ENCODE data around the gene TBC1D10B. TPM values are rescaled to one million over a fixed set of nuclear protein-coding genes. Genes with fewer than 3 reads are reported as not detected.

TBC1D10B gene
- total and polyA plus RNA-seq, 2 donors (not counting 1 experiment from before 2014, with no cell fraction given): 23.5 to 58.0 TPM

- Histone ChIP-seq H3K27ac (ENCODE audit: low read length in 2 of 2) (peak overlapping the region; percentile 15 to 65), H3K27me3 (replicated peaks in 1 of 4; ENCODE audit: control extremely low read depth in 1 of 4, control insufficient read depth in 3 of 4, insufficient read depth in 4 of 4, low read length in 3 of 4) (no peaks in the 10 kb centered on the region), H3K36me3 (replicated peaks in 1 of 2; ENCODE audit: control extremely low read depth in 1 of 2, control insufficient read depth in 1 of 2, extremely low read depth in 1 of 2, insufficient read depth in 2 of 2, low read length in 1 of 2) (peaks cover 0 to 16% of the 10 kb centered on the region in 2 experiments), H3K9me3 (ENCODE audit: control extremely low read depth in 1 of 3, control insufficient read depth in 2 of 3, insufficient read depth in 1 of 3, low read length in 2 of 3) (no peaks in the 10 kb centered on the region), H3K4me3 (ENCODE audit: control extremely low read depth in 1 of 5, extremely low read depth in 1 of 5, insufficient read depth in 1 of 5, low read depth in 2 of 5, low read length in 4 of 5) (peak overlapping the region; percentile 46 to 77 (median 70)), H3K4me2 (replicated peaks; ENCODE audit: low read depth, low read length, poor library complexity, severe bottlenecking) (peak overlapping the region; percentile 93), H3K79me2 (ENCODE audit: control insufficient read depth, insufficient read depth, low read length) (peaks cover 52% of the 10 kb centered on the region), H3K9ac (ENCODE audit: low read length) (peak overlapping the region; percentile 74), H2AFZ (ENCODE audit: insufficient read depth, low read depth, low read length, poor library complexity, severe bottlenecking) (peak overlapping the region; percentile 55), H3K4me1 (ENCODE audit: control insufficient read depth in 2 of 2, insufficient read depth in 2 of 2, low read length in 2 of 2) (peaks cover 25 to 35% of the 10 kb centered on the region in 2 donors), H4K20me1 (ENCODE audit: control insufficient read depth, insufficient read depth, low read length, poor library complexity, severe bottlenecking) (peaks cover 50% of the 10 kb centered on the region)
- intact Hi-C loops (cut with micrococcal nuclease): no loop called here
- H3K27ac Mint-ChIP-seq: peak overlapping the region; percentile 67
- ChIA-PET POLR2A (interaction anchor here (0.6 to 1.3 kb wide), 3 partner anchors 13 to 47 kb away, joined by 3 to 9 read pairs (median 4); partner anchors contain the start of gene ZNF48), CTCF (interaction anchor here (0.5 to 4.0 kb wide), 6 partner anchors 13 to 50 kb away, joined by 3 to 37 read pairs (median 4); partner anchors contain the start of genes ZNF48 and ZNF771)
- peaks cover 48% of the 10 kb centered on the region for H3K4me1 Mint-ChIP-seq
- 2% methylated on average over 45 of the region's 45 CpGs for WGBS (ENCODE audit: insufficient coverage)
- DNase-seq (peak; percentile 46), ATAC-seq (ENCODE audit: low read depth) (no peak)
- no peaks in the 10 kb centered on the region for H3K9me3 Mint-ChIP-seq (ENCODE audit: insufficient read depth)
- no peaks in the 10 kb centered on the region for H3K27me3 Mint-ChIP-seq
- H3K4me3 Mint-ChIP-seq: peak overlapping the region; percentile 83
- TF ChIP-seq EZH2 (IDR thresholded peaks at IDR 0.05; ENCODE audit: borderline replicate concordance, insufficient read depth, low read depth, low read length, poor library complexity, severe bottlenecking): no peak
- no peak for TF ChIP-seq CTCF (IDR thresholded peaks at IDR 0.05)
Measured at GRCh38 chr16:30369091-30369937, 980 bp downstream of the TBC1D10B start.

GRCh38 chr16:30368792-30369090, 1.6 kb downstream of the TBC1D10B start:
- ATAC-seq (ENCODE audit: low read depth) (no peak), DNase-seq (no peak)
- ChIA-PET POLR2A (interaction anchor here (1.0 to 1.3 kb wide), 2 partner anchors 12 to 26 kb away, joined by 3 to 4 read pairs; partner anchors contain the start of gene ZNF48), CTCF (interaction anchor here (0.8 to 1.2 kb wide), 2 partner anchors 12 to 41 kb away, joined by 4 read pairs; no protein-coding TSS in a partner anchor)
- H2AFZ ChIP-seq (ENCODE audit: insufficient read depth, low read depth, low read length, poor library complexity, severe bottlenecking): peak overlapping the region; percentile 55
- peak overlapping the region; percentile 83 for H3K4me3 Mint-ChIP-seq
- H3K27ac Mint-ChIP-seq: peak overlapping the region; percentile 72
- H3K27me3 ChIP-seq (replicated peaks in 1 of 4; ENCODE audit: control extremely low read depth in 1 of 4, control insufficient read depth in 3 of 4, insufficient read depth in 4 of 4, low read length in 3 of 4): no peaks in the 10 kb centered on the region
- H3K4me3 ChIP-seq (ENCODE audit: control extremely low read depth in 1 of 5, extremely low read depth in 1 of 5, insufficient read depth in 1 of 5, low read depth in 2 of 5, low read length in 4 of 5): peak overlapping the region; percentile 46 to 77 (median 70)
- intact Hi-C loops (cut with micrococcal nuclease): no loop called here
- H3K27ac ChIP-seq (ENCODE audit: low read length in 2 of 2): peak overlapping the region in 1 of 2 donors; percentile 65
- peaks cover 0 to 16% of the 10 kb centered on the region in 2 experiments for H3K36me3 ChIP-seq (replicated peaks in 1 of 2; ENCODE audit: control extremely low read depth in 1 of 2, control insufficient read depth in 1 of 2, extremely low read depth in 1 of 2, insufficient read depth in 2 of 2, low read length in 1 of 2)
- TF ChIP-seq CTCF (IDR thresholded peaks at IDR 0.05): no peak
- no peak for TF ChIP-seq EZH2 (IDR thresholded peaks at IDR 0.05; ENCODE audit: borderline replicate concordance, insufficient read depth, low read depth, low read length, poor library complexity, severe bottlenecking)
- H4K20me1 ChIP-seq (ENCODE audit: control insufficient read depth, insufficient read depth, low read length, poor library complexity, severe bottlenecking): peaks cover 50% of the 10 kb centered on the region
- H3K4me1 Mint-ChIP-seq: peaks cover 48% of the 10 kb centered on the region
- H3K4me2 ChIP-seq (replicated peaks; ENCODE audit: low read depth, low read length, poor library complexity, severe bottlenecking): peak overlapping the region; percentile 93
- H3K9me3 ChIP-seq (ENCODE audit: control extremely low read depth in 1 of 3, control insufficient read depth in 2 of 3, insufficient read depth in 1 of 3, low read length in 2 of 3): no peaks in the 10 kb centered on the region
- H3K9me3 Mint-ChIP-seq (ENCODE audit: insufficient read depth): no peaks in the 10 kb centered on the region
- peaks cover 56% of the 10 kb centered on the region for H3K79me2 ChIP-seq (ENCODE audit: control insufficient read depth, insufficient read depth, low read length)
- no peaks in the 10 kb centered on the region for H3K27me3 Mint-ChIP-seq
- H3K4me1 ChIP-seq (ENCODE audit: control insufficient read depth in 2 of 2, insufficient read depth in 2 of 2, low read length in 2 of 2): peaks cover 25 to 35% of the 10 kb centered on the region in 2 donors
- peak overlapping the region; percentile 74 for H3K9ac ChIP-seq (ENCODE audit: low read length)
- WGBS (ENCODE audit: insufficient coverage): 11% methylated on average over 3 of the region's 4 CpGs
